ENCODE results near the gene TREH.

TREH gene

GRCh38 chr11:118663381-118663780 lies 16.1 kb downstream of the TREH start:
- DNase-seq (ENCODE audit: low read depth), result no peak
- H3K4me3 ChIP-seq (ENCODE audit: control insufficient read depth, low read depth, low read length), result no peak overlapping the region
- TF ChIP-seq, protein P1, sequence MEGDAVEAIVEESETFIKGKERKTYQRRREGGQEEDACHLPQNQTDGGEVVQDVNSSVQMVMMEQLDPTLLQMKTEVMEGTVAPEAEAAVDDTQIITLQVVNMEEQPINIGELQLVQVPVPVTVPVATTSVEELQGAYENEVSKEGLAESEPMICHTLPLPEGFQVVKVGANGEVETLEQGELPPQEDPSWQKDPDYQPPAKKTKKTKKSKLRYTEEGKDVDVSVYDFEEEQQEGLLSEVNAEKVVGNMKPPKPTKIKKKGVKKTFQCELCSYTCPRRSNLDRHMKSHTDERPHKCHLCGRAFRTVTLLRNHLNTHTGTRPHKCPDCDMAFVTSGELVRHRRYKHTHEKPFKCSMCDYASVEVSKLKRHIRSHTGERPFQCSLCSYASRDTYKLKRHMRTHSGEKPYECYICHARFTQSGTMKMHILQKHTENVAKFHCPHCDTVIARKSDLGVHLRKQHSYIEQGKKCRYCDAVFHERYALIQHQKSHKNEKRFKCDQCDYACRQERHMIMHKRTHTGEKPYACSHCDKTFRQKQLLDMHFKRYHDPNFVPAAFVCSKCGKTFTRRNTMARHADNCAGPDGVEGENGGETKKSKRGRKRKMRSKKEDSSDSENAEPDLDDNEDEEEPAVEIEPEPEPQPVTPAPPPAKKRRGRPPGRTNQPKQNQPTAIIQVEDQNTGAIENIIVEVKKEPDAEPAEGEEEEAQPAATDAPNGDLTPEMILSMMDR (conservative IDR thresholded peaks at IDR 0.05; ENCODE audit: control insufficient read depth, insufficient read depth, low read depth, low read length), result no peak

- TF ChIP-seq, protein P1 (conservative IDR thresholded peaks at IDR 0.05; ENCODE audit: control insufficient read depth, insufficient read depth, low read depth, low read length), result no peak
- H3K4me3 ChIP-seq (ENCODE audit: control insufficient read depth, low read depth, low read length), result no peak overlapping the region
- DNase-seq (ENCODE audit: low read depth), result no peak
Measured at GRCh38 chr11:118662401-118663271, 16.8 kb downstream of the TREH start.

GRCh38 chr11:118661425-118662301 lies 17.8 kb downstream of the TREH start:
- TF ChIP-seq, protein P1 (conservative IDR thresholded peaks at IDR 0.05; ENCODE audit: control insufficient read depth, insufficient read depth, low read depth, low read length), result no peak
- no peak for DNase-seq (ENCODE audit: low read depth)
- H3K4me3 ChIP-seq (ENCODE audit: control insufficient read depth, low read depth, low read length), result no peak overlapping the region

DNA sequence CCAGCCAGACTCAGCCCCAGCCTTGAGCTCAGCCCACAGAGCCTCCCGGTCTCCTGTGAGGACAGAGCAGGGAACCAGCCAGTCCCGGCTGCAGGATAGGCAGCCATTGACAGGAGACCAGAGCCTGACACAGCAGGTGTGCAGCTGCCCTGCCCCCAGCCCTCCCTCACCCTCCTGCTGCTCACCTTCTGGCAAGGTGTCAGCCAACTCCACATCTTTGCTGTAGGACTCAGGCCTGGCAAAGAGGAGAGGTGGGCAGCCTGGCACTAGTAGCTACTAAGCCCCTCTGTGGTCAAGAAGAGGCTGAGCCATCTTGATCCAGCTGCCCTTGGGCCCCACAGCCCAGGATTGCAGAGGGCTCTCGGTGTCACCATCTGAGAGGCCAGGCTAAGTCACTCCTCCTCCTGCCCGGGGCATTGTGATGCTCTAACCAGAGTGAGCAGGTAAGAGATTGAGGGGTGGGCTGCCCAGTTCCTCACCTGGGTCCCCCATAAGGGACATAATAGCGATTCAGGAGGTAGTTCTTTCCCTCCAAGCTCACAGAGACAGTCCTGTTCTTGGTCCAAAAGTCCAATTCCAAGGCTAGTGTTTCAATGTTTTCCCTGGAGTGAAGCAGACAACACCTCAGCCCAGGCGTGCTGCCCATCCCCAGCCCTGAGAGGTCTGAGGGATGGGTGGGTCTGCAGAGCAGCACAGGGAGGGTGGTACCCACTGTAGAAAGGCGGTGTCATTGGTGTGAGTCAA lies 18.6 kb downstream of the TREH start:
- TF ChIP-seq, protein P1 (conservative IDR thresholded peaks at IDR 0.05; ENCODE audit: control insufficient read depth, insufficient read depth, low read depth, low read length), result no peak
- H3K4me3 ChIP-seq (ENCODE audit: control insufficient read depth, low read depth, low read length), result no peak overlapping the region
- no peak for DNase-seq (ENCODE audit: low read depth)

GRCh38 chr11:118659953-118660680 lies 19.3 kb downstream of the TREH start:
- no peak for DNase-seq (ENCODE audit: low read depth)
- no peak overlapping the region for H3K4me3 ChIP-seq (ENCODE audit: control insufficient read depth, low read depth, low read length)
- TF ChIP-seq, protein P1 (conservative IDR thresholded peaks at IDR 0.05; ENCODE audit: control insufficient read depth, insufficient read depth, low read depth, low read length), result no peak
